Mesothelial cell of epicardium (in vitro differentiated cells): ENCODE measurements around the gene RFXANK. TPM values are rescaled to one million over a fixed set of nuclear protein-coding genes. Genes with fewer than 3 reads are reported as not detected.
"Not testable (repeated sequence)": the region's sequence is repeated elsewhere in the genome, so short reads cannot be mapped to it uniquely, and the experiment has no call there.

Source experiments
- DNase-seq, 2 experiments: peaks; one replicate each; pipeline ENCODE4 v3.0.0; 2021; ENCODE audit warnings: low spot score in 2 of 2; ENCODE audit not compliant: unreplicated experiment in 2 of 2
- H3K27ac Mint-ChIP-seq: 2 replicates; pipeline ENCODE4 v1.8.0; 2021; ENCODE audit warnings: mixed read lengths
- H3K27me3 Mint-ChIP-seq: 2 replicates; pipeline ENCODE4 v1.8.0; 2021; ENCODE audit warnings: low read depth, mixed read lengths
- H3K36me3 Mint-ChIP-seq: 2 replicates; pipeline ENCODE4 v1.8.0; 2021; ENCODE audit warnings: mixed read lengths
- H3K4me1 Mint-ChIP-seq: 2 replicates; pipeline ENCODE4 v1.8.0; 2021; ENCODE audit warnings: mixed read lengths
- H3K4me3 Mint-ChIP-seq: 2 replicates; pipeline ENCODE4 v1.8.0; 2021; ENCODE audit warnings: mild to moderate bottlenecking, moderate library complexity, mixed read lengths
- H3K9me3 Mint-ChIP-seq: 2 replicates; pipeline ENCODE4 v1.8.0; 2021; ENCODE audit warnings: mixed read lengths
- CTCF ChIP-seq: fragments of 200-600 bp; sonication (generic); IDR thresholded peaks from one replicate; pipeline ENCODE4 v1.5.0; 2021; ENCODE audit warnings: antibody characterized with exemption; ENCODE audit not compliant: unreplicated experiment
- total RNA-seq: library from RNA; stranded (reverse); gene quantifications from 3 replicates; pipeline ENCODE4 v1.2.1, GENCODE V29; 2021

RFXANK gene
- total RNA-seq, 1 donor from 2014 or later, result 93.6 TPM

DNA sequence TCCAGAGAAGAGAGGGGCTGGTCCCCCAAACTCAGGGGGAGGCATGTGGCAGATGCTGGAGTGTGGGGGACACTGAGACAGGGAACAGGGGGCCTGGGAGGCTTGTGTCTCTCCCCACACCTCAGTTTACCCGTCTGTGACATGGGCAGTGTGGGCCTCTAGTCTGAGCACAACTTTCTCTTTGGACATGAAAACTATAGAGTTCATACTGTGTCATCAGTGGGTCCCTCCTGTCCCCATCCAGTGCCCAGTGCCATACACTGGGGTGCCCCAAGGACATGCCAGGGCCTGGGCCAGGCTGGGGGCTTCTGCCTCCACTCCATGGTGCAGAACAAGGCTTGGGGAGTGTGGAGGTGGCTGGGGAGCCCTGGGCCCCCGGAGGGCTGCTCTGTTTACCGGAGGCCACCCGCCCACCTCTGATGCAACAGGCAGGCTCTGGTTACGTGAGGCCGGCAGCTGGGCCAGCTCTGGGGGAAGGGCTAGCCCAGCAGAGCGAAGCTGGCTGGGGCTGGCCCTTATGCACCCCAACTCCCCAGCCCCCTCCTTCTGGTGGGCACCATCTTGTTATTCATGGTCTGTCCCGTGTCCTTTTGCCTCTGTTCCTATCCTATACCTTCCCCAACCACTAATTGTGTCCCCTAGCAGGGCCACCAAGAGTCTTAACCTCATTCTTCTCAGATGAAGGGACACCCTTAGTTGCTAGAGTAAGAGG, 20.1 kb upstream of the RFXANK start:
- no peak for DNase-seq
- peaks cover 19% of the 10 kb centered on the region for H3K27me3 Mint-ChIP-seq

DNA sequence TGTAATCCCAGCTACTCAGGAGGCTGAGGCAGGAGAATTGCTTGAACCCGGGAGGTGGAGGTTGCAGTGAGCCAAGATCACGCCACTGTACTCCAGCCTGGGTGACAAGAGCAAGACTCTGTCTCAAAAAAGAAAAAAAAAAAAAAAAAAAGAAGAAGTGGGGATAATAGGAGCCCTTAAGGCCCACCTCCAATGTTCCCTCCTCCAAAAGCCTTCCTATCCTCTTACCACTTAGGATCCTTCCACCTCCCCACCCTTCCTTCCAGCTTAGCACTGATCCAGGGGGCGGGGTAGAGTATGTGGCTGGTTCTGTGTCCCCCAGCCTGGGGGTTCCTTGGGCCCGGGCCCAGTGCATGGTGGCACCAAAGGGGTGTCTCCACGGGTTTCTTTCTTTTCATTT, 18.8 kb upstream of the RFXANK start:
- H3K27ac Mint-ChIP-seq, H3K36me3 Mint-ChIP-seq, H3K9me3 Mint-ChIP-seq, DNase-seq, H3K4me3 Mint-ChIP-seq: not testable (repeated sequence)
- Mint-ChIP-seq H3K27me3 (peaks cover 19% of the 10 kb centered on the region), H3K4me1 (peaks cover 19% of the 10 kb centered on the region)

More for the DNA sequence above, 20.1 kb upstream of the RFXANK start:
- H3K4me1 Mint-ChIP-seq, result peaks cover 19% of the 10 kb centered on the region
- H3K27ac Mint-ChIP-seq, result no peak overlapping the region
- no peak overlapping the region for H3K4me3 Mint-ChIP-seq
- no peak for TF ChIP-seq CTCF
- H3K36me3 Mint-ChIP-seq, result peaks cover 2% of the 10 kb centered on the region
- H3K9me3 Mint-ChIP-seq, result no peaks in the 10 kb centered on the region

DNA sequence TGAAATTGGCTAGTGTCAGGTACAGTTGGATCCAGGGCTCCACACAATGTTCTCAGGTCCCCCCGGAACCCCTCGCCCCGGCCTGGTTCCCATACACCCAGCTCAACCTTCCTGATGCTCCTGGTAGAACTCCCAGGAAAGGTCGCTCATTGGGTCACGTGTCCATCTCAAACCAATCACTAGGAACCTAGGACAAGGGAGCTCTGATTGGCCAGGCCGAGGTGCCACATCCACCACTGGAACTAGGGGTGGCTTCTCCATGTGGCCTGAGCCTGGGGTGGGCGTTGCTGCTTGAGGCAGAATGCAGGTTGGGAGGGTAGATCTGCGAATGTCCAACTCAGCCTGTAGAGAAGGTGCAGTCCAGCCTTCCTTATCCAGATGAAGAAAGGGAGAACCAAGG, 15.1 kb upstream of the RFXANK start:
- peaks cover 18% of the 10 kb centered on the region for H3K36me3 Mint-ChIP-seq
- no peaks in the 10 kb centered on the region for H3K27me3 Mint-ChIP-seq
- H3K4me3 Mint-ChIP-seq, result no peak overlapping the region
- H3K9me3 Mint-ChIP-seq, result no peaks in the 10 kb centered on the region
- DNase-seq, result no peak
- no peak overlapping the region for H3K27ac Mint-ChIP-seq
- H3K4me1 Mint-ChIP-seq, result no peaks in the 10 kb centered on the region
- TF ChIP-seq CTCF, result no peak

DNA sequence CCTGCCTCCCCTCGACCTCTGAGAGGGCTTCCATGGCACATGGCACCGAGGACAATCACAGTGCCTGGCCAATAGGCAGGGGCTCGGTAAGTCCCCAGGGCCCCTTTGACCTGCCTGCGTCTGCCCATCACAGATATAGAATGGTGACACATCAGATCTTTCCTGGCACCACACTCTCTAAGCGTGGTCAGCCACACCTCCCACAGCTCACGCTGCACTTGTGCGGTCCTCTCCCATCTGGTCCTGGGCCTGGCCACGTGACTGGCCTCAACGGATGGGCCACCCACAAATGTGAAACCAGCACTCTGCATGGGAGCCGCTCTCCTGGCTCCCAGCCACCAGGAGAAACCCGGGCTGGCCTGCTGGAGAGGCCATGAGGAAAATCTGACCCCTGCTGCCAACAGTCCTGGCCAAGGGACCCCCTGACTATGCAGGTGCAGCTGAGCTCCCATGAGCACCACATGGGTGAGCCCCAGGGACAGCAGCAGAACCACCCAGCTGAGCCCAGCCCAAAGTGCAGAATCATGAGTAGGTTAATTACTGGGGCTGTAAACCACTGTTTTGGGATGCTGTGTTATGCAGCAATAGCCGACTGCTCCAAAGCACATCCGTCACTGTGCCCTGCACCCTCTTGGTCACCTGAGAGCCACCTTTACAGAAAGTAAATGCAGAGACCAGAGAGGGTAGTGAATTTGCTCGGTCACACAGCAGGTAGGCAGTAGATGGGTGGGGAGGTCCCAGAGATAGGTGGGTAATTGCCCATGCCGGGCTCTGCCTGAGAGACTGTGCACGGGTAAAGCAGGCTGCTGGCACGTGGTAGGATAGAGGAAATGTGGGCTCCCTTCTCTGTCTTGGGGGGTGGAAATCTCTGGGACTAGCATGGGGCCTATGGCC, 12.3 kb upstream of the RFXANK start:
- Mint-ChIP-seq H3K27me3 (no peaks in the 10 kb centered on the region), H3K4me3 (no peak overlapping the region), H3K27ac (no peak overlapping the region), H3K36me3 (peaks cover 26% of the 10 kb centered on the region), H3K9me3 (no peaks in the 10 kb centered on the region), H3K4me1 (no peaks in the 10 kb centered on the region)
- DNase-seq, result no peak
- no peak for TF ChIP-seq CTCF

GRCh38 chr19:19181488-19181998, 10.5 kb upstream of the RFXANK start:
- Mint-ChIP-seq H3K9me3 (no peaks in the 10 kb centered on the region), H3K4me3 (no peak overlapping the region), H3K4me1 (no peaks in the 10 kb centered on the region), H3K27me3 (no peaks in the 10 kb centered on the region), H3K36me3 (peaks cover 31% of the 10 kb centered on the region), H3K27ac (no peak overlapping the region)
- DNase-seq, result no peak
- TF ChIP-seq CTCF, result no peak
